Gastrocnemius medialis (tissue), 4 donors: Measurements from ENCODE around the gene EPHA8. TPM values are rescaled to one million over a fixed set of nuclear protein-coding genes. Genes with fewer than 3 reads are reported as not detected.

Experiments
- ATAC-seq, 2 donors: fragments of 150-250 bp; one replicate each; pipeline ENCODE4 v1.9.1; 2016
- DNase-seq, 2 donors: peaks; one replicate each; pipeline ENCODE4 v3.0.0-alpha.2; 2019
- H3K27ac ChIP-seq, 4 donors: fragments of 200-600 bp; sonication (generic); 1 replicate in 1 of 4; 2 replicates in 3 of 4; pipeline ENCODE4 v1.5.1; 2016 to 2018; ENCODE audit warnings: mild to moderate bottlenecking in 2 of 4, moderate library complexity in 1 of 4
- H3K27me3 ChIP-seq, 3 donors: fragments of 200-600 bp; sonication (generic) in 2 of 3; 1 replicate in 1 of 3; 2 replicates in 2 of 3; pipeline versions ENCODE4 v1.5.1 to v1.6.0; 2016 to 2019; ENCODE audit warnings: mild to moderate bottlenecking in 1 of 3, moderate library complexity in 1 of 3
- H3K36me3 ChIP-seq, 2 donors: fragments of 200-600 bp; sonication (generic) in 1 of 2; one replicate each; pipeline ENCODE4 v1.5.1; 2017 to 2018
- H3K4me1 ChIP-seq, 2 donors: fragments of 200-600 bp; sonication (generic) in 1 of 2; one replicate each; pipeline ENCODE4 v1.5.1; 2016 to 2017; ENCODE audit warnings: mild to moderate bottlenecking in 2 of 2
- H3K4me3 ChIP-seq, 4 donors: fragments of 200-600 bp; sonication (generic) in 3 of 4; 1 replicate in 1 of 4; 2 replicates in 3 of 4; pipeline ENCODE4 v1.5.1; 2016 to 2019; ENCODE audit warnings: mild to moderate bottlenecking in 2 of 4
- H3K9me3 ChIP-seq, 3 donors: fragments of 200-600 bp; sonication (generic) in 2 of 3; 1 replicate in 1 of 3; 2 replicates in 2 of 3; pipeline ENCODE4 v1.5.1; 2016 to 2019
- POLR2A ChIP-seq, 2 donors: fragments of 450-650 bp; IDR thresholded peaks; one replicate each; pipeline ENCODE4 v1.6.1; 2017; ENCODE audit warnings: antibody characterized with exemption in 2 of 2, mild to moderate bottlenecking in 2 of 2, moderate library complexity in 2 of 2
- in situ Hi-C, 4 donors: fragments of 200-750 bp; cut with MboI; loops; one replicate each; pipeline versions ENCODE4 v1.15.0 to v1.8.0; 2017; ENCODE audit warnings: low sequenced_read_pairs in 4 of 4
- intact Hi-C: fragments of 100-400 bp; cut with DNase I; formaldehyde crosslinking; loops from one replicate; pipeline ENCODE4 v1.15.1; 2023; ENCODE audit warnings: low total_unique reads
- total RNA-seq, 4 donors: library from RNA; depleted of rRNA; stranded (reverse); fragments of >200 nt; gene quantifications; one replicate each; pipeline versions ENCODE4 v1.1.0 to v1.2.3, GENCODE V29; 2016
- TF ChIP-seq, protein P1 (sequence below), 5 experiments: fragments of 450-650 bp in 3 of 5; fragments of 200-600 bp in 2 of 5; sonication (generic) in 2 of 5; IDR thresholded peaks in 4 of 5; conservative IDR thresholded peaks in 1 of 5; 1 replicate in 4 of 5; 2 replicates in 1 of 5; pipeline ENCODE4 v1.5.1; 2016 to 2019; ENCODE audit warnings: antibody characterized with exemption in 5 of 5, mild to moderate bottlenecking in 3 of 5, moderate library complexity in 3 of 5

Gene EPHA8
- total RNA-seq, 4 donors from 2014 or later, result not detected

DNA sequence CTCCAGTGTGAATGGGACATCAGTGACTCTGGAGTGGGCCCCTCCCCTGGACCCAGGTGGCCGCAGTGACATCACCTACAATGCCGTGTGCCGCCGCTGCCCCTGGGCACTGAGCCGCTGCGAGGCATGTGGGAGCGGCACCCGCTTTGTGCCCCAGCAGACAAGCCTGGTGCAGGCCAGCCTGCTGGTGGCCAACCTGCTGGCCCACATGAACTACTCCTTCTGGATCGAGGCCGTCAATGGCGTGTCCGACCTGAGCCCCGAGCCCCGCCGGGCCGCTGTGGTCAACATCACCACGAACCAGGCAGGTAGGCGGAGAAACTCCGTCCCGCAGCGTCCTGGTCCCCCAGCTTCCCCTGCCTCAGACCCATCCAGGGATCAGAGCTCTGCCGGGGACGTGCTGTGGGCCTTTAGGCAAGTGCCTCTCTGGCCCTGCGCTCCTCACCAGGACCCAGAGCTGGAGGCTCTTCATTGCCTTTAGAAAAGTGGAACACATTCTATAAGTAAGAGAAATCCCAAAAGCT lies 25.7 kb downstream of the EPHA8 start:
- Histone ChIP-seq H3K9me3 (no peaks in the 10 kb centered on the region), H3K4me3 (no peak overlapping the region), H3K36me3 (no peaks in the 10 kb centered on the region), H3K27ac (no peak overlapping the region), H3K27me3 (peaks cover 8 to 13% (median 11%) of the 10 kb centered on the region in 3 donors), H3K4me1 (no peaks in the 10 kb centered on the region)
- no peak for DNase-seq
- TF ChIP-seq, protein P1, sequence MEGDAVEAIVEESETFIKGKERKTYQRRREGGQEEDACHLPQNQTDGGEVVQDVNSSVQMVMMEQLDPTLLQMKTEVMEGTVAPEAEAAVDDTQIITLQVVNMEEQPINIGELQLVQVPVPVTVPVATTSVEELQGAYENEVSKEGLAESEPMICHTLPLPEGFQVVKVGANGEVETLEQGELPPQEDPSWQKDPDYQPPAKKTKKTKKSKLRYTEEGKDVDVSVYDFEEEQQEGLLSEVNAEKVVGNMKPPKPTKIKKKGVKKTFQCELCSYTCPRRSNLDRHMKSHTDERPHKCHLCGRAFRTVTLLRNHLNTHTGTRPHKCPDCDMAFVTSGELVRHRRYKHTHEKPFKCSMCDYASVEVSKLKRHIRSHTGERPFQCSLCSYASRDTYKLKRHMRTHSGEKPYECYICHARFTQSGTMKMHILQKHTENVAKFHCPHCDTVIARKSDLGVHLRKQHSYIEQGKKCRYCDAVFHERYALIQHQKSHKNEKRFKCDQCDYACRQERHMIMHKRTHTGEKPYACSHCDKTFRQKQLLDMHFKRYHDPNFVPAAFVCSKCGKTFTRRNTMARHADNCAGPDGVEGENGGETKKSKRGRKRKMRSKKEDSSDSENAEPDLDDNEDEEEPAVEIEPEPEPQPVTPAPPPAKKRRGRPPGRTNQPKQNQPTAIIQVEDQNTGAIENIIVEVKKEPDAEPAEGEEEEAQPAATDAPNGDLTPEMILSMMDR (IDR thresholded peaks at IDR 0.05 in 4 of 5, conservative IDR thresholded peaks at IDR 0.05 in 1 of 5), result no peak
- TF ChIP-seq POLR2A (IDR thresholded peaks at IDR 0.05), result no peak
- intact Hi-C loops (no loop called here), in situ Hi-C loops (no loop called here)
- no peak for ATAC-seq

DNA sequence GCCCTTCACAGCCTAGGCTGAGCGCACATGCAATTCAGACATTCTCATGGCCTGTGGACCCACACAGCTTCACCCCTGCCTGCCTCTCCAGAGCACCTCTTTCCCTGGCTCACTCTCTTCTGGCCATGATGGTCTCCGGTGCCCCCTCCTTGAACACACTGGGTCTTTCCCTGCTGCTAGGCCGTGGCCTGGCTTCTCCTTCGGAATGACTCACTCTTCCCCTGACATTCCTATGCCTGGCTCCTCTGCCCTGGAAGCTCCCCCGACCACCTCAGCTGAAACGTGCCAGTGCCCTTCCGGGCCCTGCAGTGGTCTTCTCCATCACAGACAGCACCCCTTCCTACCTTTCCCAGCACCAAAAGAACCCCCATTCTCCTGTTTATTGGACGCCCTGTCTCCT lies 28.3 kb downstream of the EPHA8 start:
- Histone ChIP-seq H3K27ac (no peak overlapping the region), H3K27me3 (peaks cover 9 to 18% (median 11%) of the 10 kb centered on the region in 3 donors), H3K4me3 (no peak overlapping the region), H3K4me1 (no peaks in the 10 kb centered on the region), H3K9me3 (no peaks in the 10 kb centered on the region), H3K36me3 (no peaks in the 10 kb centered on the region)
- in situ Hi-C loops (no loop called here), intact Hi-C loops (no loop called here)
- TF ChIP-seq, protein P1 (IDR thresholded peaks at IDR 0.05 in 4 of 5, conservative IDR thresholded peaks at IDR 0.05 in 1 of 5), result no peak
- no peak for TF ChIP-seq POLR2A (IDR thresholded peaks at IDR 0.05)
- ATAC-seq (no peak), DNase-seq (no peak)

DNA sequence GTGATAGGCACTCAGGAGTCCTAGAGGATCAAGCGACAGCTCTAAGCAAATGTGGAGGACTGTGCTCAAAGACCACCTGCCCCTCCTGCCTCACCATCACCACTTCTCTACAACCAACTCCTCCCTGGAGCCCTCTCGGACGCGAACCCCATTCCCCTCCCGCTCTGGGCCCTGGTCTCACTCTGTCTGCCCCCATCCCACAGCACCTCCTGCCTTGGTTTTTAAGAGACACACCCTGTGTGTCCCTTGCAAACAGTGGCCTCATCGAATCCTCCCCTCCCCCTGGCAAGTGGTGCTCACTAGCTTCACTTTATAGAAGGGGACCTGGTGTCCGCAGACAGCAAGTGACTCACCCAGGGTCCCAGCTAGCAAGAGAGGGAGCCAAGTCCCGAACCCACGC lies 28.8 kb downstream of the EPHA8 start:
- no peaks in the 10 kb centered on the region for H3K36me3 ChIP-seq
- no peak for ATAC-seq
- TF ChIP-seq POLR2A (IDR thresholded peaks at IDR 0.05), result no peak
- TF ChIP-seq, protein P1 (IDR thresholded peaks at IDR 0.05 in 4 of 5, conservative IDR thresholded peaks at IDR 0.05 in 1 of 5), result no peak
- no peak overlapping the region for H3K4me3 ChIP-seq
- in situ Hi-C loops (no loop called here), intact Hi-C loops (no loop called here)
- no peaks in the 10 kb centered on the region for H3K4me1 ChIP-seq
- no peaks in the 10 kb centered on the region for H3K9me3 ChIP-seq
- no peak overlapping the region for H3K27ac ChIP-seq
- DNase-seq, result no peak
- H3K27me3 ChIP-seq, result peaks cover 9 to 18% (median 11%) of the 10 kb centered on the region in 3 donors

DNA sequence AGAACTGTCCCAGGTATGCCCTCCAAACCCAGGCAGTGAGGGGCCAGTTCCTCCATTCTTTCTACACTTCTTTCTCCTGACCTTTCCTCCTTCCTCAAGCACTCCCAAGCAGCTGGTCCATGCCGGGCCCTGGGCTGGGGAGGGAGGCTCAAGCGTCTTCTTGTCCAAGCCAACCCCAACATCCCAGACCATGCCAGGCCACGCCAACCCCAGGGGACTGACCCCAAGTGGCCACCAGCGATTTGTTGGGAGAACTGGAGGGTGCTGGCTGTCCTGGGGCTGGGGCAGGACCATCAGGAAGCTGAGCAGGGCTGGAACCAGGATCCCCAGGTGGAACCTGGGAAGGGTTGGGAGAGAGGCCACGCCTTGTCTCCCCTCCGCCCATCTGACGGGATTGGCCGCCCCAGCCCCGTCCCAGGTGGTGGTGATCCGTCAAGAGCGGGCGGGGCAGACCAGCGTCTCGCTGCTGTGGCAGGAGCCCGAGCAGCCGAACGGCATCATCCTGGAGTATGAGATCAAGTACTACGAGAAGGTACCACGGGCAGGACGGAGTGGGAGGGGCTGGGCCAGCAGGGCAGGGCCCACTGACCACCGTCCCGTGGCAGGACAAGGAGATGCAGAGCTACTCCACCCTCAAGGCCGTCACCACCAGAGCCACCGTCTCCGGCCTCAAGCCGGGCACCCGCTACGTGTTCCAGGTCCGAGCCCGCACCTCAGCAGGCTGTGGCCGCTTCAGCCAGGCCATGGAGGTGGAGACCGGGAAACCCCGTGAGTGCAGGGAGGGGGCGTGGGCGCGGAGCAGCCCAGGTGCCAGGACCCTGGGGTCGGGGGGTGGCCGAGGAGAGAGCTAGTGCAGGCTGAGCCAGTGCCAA lies 29.9 kb downstream of the EPHA8 start:
- in situ Hi-C loops, result no loop called here
- no peak for TF ChIP-seq POLR2A (IDR thresholded peaks at IDR 0.05)
- TF ChIP-seq, protein P1 (IDR thresholded peaks at IDR 0.05 in 4 of 5, conservative IDR thresholded peaks at IDR 0.05 in 1 of 5), result no peak
- DNase-seq (no peak), ATAC-seq (no peak)
- peaks cover 11 to 18% (median 13%) of the 10 kb centered on the region in 3 donors for H3K27me3 ChIP-seq
- H3K36me3 ChIP-seq, result no peaks in the 10 kb centered on the region
- H3K4me1 ChIP-seq, result no peaks in the 10 kb centered on the region
- no peak overlapping the region for H3K27ac ChIP-seq
- intact Hi-C loops, result no loop called here
- H3K9me3 ChIP-seq, result no peaks in the 10 kb centered on the region
- no peak overlapping the region for H3K4me3 ChIP-seq
